Muscle layer of duodenum (tissue), 2 donors: ENCODE measurements around the gene ARFGEF3.

Experiments used
- H3K27ac ChIP-seq: one replicate; pipeline ENCODE4 v1.7.0; 2013; ENCODE audit warnings: mild to moderate bottlenecking, low read length
- H3K27me3 ChIP-seq: one replicate; pipeline ENCODE4 v1.7.0; 2013; ENCODE audit warnings: low read depth, mild to moderate bottlenecking, control low read depth, low read length
- H3K36me3 ChIP-seq, 2 donors: one replicate each; pipeline ENCODE4 v1.7.0; 2013; ENCODE audit warnings: low read length in 2 of 2, control low read depth in 1 of 2, mild to moderate bottlenecking in 1 of 2; ENCODE audit not compliant: insufficient read depth in 2 of 2, control insufficient read depth in 1 of 2
- H3K4me1 ChIP-seq, 2 donors: one replicate each; pipeline ENCODE4 v1.7.0; 2013; ENCODE audit warnings: low read length in 2 of 2, mild to moderate bottlenecking in 2 of 2, control low read depth in 1 of 2, moderate library complexity in 1 of 2; ENCODE audit not compliant: insufficient read depth in 2 of 2, control insufficient read depth in 1 of 2
- H3K4me3 ChIP-seq, 2 donors: one replicate each; pipeline ENCODE4 v1.7.0; 2013; ENCODE audit warnings: low read length in 2 of 2, low read depth in 1 of 2, mild to moderate bottlenecking in 1 of 2
- H3K9me3 ChIP-seq, 2 donors: one replicate each; pipeline ENCODE4 v1.7.0; 2013; ENCODE audit warnings: low read length in 2 of 2, control low read depth in 1 of 2, mild to moderate bottlenecking in 1 of 2; ENCODE audit not compliant: control insufficient read depth in 1 of 2
- donor health status: healthy.

The ARFGEF3 gene

DNA sequence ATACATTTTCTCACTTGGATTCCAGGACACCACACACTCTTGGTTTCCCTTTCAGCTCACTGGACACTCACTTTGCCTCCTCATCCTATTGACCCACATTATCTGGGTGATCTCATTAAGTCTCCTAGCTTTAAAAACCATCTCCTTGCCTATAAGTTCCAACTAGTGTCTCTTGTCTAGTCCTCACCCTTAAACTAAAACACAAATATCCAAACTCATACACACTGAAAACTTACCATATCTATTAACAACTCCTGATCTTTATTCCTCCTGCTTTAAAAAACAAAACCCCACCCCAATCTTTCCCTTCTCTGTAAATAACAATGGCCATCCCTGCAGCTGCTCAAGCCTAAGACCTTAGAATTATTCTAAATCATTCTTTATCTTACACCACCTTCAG lies 212.5 kb downstream of the ARFGEF3 start:
- Histone ChIP-seq H3K27ac (no peak overlapping the region), H3K4me3 (no peak overlapping the region), H3K9me3 (no peaks in the 10 kb centered on the region), H3K4me1 (no peaks in the 10 kb centered on the region), H3K27me3 (no peaks in the 10 kb centered on the region), H3K36me3 (no peaks in the 10 kb centered on the region)

DNA sequence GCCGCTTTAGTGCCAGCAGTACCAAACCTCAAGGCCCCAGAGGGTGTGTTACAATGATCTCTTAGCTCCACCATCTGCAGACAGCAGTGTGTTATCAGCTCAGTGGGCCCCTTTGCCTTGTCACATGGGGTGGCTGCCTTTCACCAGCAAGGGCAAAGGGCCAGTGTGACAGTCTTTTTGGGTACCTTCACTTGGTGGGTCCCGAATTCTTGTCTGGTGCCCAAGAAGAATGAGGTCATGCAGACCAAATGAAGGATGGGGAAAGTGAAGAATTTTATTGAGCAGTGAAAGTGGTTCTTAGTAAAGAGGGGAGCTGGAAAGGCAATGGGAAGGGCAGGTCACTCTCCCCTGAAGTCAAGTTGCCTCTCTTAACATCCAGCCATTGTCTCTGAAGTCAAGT lies 213.1 kb downstream of the ARFGEF3 start:
- H3K36me3 ChIP-seq, result no peaks in the 10 kb centered on the region
- no peak overlapping the region for H3K27ac ChIP-seq
- H3K4me1 ChIP-seq, result no peaks in the 10 kb centered on the region
- H3K4me3 ChIP-seq, result no peak overlapping the region
- H3K9me3 ChIP-seq, result no peaks in the 10 kb centered on the region
- no peaks in the 10 kb centered on the region for H3K27me3 ChIP-seq

DNA sequence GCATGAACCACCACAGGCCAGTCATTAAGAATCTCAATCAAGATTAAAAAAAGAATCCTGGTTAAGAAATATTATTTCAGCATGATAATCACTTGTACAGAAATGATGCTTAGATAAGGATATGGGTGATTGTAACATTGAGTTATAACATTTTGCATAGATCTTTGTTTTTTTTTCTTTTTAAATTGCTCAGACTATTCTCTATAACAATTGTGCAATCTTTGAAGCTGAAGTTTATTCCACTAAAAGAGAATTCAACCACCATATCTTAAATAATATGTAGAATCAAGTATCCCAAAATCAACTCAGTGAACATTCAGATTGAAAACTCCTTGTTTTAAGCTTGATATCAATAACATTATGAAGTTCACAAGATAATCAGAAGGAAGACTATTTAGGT lies 215.3 kb downstream of the ARFGEF3 start:
- H3K27ac ChIP-seq, result no peak overlapping the region
- H3K27me3 ChIP-seq, result no peaks in the 10 kb centered on the region
- no peaks in the 10 kb centered on the region for H3K4me1 ChIP-seq
- H3K9me3 ChIP-seq, result no peaks in the 10 kb centered on the region
- H3K36me3 ChIP-seq, result no peaks in the 10 kb centered on the region
- H3K4me3 ChIP-seq, result no peak overlapping the region

DNA sequence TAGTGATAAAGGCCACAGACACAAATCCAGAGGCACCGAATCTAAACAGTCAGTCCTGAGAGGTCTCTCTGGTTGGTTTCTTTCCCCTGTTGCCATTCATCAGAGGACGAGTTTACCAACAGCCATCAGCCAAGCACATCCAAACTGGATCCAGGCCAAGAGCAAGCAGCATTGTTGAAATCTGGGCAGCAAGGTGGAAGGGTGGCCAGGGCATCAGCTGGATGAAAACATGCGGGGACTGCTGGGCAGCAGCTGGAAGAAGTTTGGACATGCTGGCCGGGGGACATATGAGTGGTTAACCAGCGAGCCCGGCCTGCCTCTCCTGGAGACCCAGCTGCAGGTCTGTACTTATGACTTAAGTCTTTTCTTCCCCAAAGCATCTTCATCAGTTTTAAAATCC lies 216.1 kb downstream of the ARFGEF3 start, which contains the start of gene SMIM28:
SMIM28 (plus strand) TSS at position 62 of the 400 bp plus-strand sequence; CDS start at position 230, 168 bp downstream.
- H3K4me1 ChIP-seq, result no peaks in the 10 kb centered on the region
- no peaks in the 10 kb centered on the region for H3K9me3 ChIP-seq

DNA sequence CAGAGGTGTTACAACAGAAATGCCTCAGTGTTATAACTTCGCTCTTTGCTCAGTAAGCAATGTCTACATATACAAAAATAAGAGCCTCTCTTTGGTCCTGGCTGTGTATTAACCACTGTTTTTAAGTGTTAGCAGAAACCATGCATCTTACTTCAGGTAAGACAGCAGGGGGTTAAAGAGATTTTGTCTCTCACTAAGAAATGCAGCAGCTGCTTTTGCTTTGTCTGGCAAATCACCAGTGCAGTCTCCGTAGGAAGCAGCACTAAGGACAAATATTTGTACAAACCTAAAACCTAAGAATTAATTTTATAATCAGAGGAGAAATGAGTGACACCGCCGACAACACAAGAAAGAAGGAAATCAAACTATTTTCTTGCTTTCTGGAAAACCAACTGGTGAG lies 216.7 kb downstream of the ARFGEF3 start:
- Histone ChIP-seq H3K4me3 (no peak overlapping the region), H3K36me3 (no peaks in the 10 kb centered on the region), H3K4me1 (no peaks in the 10 kb centered on the region), H3K27ac (no peak overlapping the region), H3K27me3 (no peaks in the 10 kb centered on the region), H3K9me3 (no peaks in the 10 kb centered on the region)

More for the DNA sequence above, 216.1 kb downstream of the ARFGEF3 start, which contains the start of gene SMIM28:
- H3K27ac ChIP-seq, result no peak within 1 kb of the TSS
- no peak within 1 kb of the TSS for H3K4me3 ChIP-seq
- no peaks in the 10 kb centered on the region for H3K27me3 ChIP-seq
- H3K36me3 ChIP-seq, result no peaks in the 10 kb centered on the region

DNA sequence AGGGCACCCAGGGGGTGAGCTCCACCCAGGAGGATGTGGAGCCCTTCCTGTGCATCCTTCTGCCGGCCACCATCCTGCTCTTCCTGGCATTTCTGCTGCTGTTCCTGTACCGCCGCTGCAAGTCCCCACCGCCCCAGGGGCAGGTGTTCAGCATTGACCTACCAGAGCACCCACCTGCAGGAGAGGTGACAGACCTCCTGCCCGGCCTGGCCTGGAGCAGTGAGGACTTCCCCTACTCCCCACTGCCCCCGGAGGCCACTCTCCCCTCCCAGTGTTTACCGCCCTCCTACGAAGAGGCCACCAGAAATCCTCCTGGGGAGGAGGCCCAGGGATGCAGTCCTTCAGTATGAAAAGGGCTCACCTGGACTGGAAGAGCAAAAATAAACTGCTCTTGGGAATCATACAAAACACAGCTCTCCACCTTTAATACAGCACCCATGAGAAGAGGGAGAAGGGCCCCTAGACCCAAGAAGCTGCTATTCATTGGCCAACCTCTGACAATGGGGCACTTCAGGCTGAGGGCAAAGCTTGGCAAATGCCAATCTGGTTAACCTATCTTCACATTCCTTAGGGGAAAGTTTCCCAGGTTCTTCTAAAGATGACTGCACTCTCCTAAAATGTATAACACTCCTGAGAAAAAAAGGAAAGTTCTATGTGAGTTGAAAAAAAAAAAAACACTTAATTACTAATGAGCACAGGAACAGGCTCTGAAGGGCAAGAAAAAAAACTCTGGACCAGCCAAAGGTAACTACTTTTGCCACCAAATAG lies 220.9 kb downstream of the ARFGEF3 start:
- no peaks in the 10 kb centered on the region for H3K36me3 ChIP-seq
- no peak overlapping the region for H3K4me3 ChIP-seq
- no peak overlapping the region for H3K27ac ChIP-seq
- H3K4me1 ChIP-seq, result no peaks in the 10 kb centered on the region
- H3K27me3 ChIP-seq, result no peaks in the 10 kb centered on the region
- no peaks in the 10 kb centered on the region for H3K9me3 ChIP-seq

DNA sequence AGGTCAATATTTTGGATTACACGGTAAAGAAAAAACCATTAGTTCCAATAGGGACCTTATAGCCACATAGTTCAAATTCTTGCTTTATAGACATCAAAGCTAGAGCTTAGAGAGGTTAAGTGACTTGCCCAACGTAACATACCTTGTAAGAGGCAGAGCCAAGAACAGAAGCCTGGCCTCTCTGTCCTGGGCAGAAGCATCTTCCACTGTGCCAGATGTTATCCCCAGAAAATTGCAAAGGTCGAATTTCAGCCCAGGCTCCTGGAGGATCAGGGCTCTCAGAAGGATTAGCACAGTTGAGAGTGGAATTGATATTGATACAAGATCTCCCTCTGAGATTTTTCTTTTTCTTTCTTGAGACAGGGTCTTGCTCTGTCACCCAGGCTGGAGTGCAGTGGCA lies 222.0 kb downstream of the ARFGEF3 start:
- no peaks in the 10 kb centered on the region for H3K4me1 ChIP-seq
- H3K27me3 ChIP-seq, result no peaks in the 10 kb centered on the region
- no peaks in the 10 kb centered on the region for H3K9me3 ChIP-seq
- no peaks in the 10 kb centered on the region for H3K36me3 ChIP-seq
- no peak overlapping the region for H3K4me3 ChIP-seq
- H3K27ac ChIP-seq, result no peak overlapping the region

DNA sequence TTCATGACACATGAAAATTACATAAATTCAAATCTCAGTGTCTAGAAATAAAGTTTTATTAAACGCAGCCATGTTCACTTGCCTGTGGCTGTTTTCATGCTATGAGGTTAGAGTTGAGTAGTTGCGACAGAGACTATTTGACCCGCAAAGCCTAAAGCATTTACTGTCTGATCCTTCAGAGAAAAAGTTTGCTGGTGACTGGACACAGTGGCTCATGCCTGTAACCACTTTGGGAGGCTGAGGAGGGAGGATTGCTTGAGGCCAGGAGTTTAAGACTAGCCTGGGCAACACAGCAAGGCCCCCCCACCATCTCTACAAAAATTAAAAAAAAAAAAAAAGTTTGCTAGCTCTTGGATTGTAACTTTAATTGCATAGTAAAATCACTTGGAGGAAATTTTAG lies 225.2 kb downstream of the ARFGEF3 start:
- Histone ChIP-seq H3K27me3 (no peaks in the 10 kb centered on the region), H3K9me3 (no peaks in the 10 kb centered on the region), H3K27ac (no peak overlapping the region), H3K4me1 (no peaks in the 10 kb centered on the region), H3K36me3 (no peaks in the 10 kb centered on the region), H3K4me3 (no peak overlapping the region)

DNA sequence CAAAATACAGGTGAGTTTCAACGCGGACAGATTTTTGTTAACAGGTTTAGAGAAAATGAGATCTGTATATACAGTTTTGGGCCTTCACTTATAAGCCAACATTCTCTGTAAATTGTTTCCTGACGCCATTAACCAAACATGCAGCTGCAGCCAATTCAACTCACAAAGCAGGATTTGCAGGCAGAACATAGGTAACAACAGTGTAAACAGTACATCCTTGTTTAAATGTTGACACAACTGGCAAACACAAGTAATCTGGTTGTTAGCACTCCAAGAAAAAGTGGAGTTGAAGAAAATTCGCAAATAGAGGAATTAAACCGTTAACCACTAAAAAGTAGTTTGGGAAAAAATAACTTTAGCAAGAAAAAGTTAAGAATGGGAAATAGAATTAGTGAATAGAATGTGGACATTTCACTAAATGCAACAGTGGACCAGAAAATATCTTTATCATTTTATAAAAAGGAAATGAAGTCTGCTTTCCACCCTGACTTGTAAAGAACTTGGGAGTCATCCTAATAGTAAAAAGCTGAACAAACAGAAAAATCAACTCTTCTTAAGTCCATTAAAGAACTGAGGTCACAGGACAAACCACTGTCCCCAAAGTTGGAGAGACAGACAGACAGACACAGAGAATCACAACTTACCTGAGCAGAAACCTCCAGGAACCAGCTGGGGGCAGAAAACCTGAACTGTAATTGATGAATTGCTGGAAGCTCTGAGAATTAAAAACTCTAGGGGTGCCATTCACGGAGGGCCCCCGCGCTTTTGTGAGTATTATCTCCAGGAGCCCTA lies 226.0 kb downstream of the ARFGEF3 start:
- Histone ChIP-seq H3K27me3 (no peaks in the 10 kb centered on the region), H3K36me3 (no peaks in the 10 kb centered on the region), H3K4me3 (no peak overlapping the region), H3K27ac (no peak overlapping the region), H3K4me1 (no peaks in the 10 kb centered on the region), H3K9me3 (no peaks in the 10 kb centered on the region)

DNA sequence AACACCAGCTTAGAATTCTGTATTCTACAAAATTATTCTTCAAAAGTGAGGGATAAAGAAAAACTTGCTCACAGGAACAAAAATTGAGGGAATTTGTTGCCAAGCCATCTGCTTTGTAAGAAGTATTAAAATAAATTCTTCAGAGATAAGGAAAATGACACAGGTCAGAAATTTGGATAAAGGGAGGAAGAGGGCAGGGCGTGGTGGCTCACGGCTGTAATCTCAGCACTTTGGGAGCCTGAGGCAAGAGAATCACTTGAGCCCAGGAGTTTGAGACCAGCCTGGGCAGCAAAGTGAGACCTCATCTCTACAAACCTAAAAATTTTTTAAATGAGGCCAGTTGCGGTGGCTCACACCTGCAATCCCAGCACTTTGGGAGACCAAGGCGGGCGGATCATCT lies 227.8 kb downstream of the ARFGEF3 start:
- H3K27me3 ChIP-seq, result no peaks in the 10 kb centered on the region
- H3K4me3 ChIP-seq, result no peak overlapping the region
- no peak overlapping the region for H3K27ac ChIP-seq
- H3K9me3 ChIP-seq, result no peaks in the 10 kb centered on the region
- no peaks in the 10 kb centered on the region for H3K4me1 ChIP-seq
- no peaks in the 10 kb centered on the region for H3K36me3 ChIP-seq
